NCI-H2171 treated with DMSO at 0.1 percent for 48 hours (cell line): ENCODE measurements around the gene KAZN.

ENCODE experiments used
- DNase-seq: peaks from one replicate; lab custom pipeline; 2025; lab: John Stamatoyannopoulos, UW

Gene KAZN

DNA sequence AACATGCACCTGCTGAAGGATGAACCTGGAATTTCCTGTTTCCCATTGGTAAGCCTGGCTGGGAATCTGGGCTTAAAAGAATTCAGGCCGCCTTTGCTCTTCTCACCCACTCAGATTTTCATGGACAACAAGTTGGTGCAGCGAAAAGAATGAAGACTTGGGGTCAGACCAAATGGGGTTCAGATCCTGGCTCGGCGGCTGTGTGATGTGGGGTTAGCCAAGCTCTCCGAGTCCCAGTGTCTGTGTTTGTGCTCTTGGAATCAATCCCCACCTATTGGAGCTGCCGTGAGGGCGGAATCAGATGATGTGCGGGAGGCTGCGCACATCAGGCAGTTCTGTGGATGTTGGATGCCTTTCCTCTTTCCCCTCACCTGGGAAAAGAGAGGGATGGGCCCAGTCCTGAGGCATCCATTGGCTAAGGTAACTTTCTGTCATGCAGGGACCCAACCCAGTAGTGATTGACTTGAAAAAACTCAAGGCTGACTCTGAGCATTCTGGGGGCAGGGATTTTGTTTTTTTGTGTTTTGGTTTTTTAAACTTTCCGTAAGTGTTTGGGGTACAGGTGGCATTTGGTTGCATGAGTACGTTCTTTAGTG, 228.3 kb downstream of the KAZN start:
- DNase-seq: no peak

DNA sequence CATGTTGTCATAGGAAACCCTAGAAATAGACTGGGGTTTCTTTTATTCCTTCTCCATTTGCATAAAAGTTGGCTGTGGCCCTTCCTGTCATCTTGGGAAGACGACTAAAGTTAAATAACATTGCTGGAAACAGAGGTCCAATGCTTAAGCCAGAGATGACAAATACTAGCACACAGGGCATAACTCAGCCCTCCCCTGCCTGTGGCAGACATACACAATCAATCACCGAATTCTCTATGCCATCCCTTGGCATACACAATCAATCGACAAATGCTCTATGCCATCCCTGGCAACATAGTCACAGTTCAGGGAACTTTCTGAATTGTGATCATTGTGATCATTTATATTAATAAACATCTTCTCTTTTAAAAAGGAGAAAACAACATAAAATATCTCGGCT, 229.4 kb downstream of the KAZN start:
- no peak for DNase-seq

GRCh38 chr1:14828665-14829064, 230.2 kb downstream of the KAZN start:
- DNase-seq: no peak

GRCh38 chr1:14835725-14836124, 237.2 kb downstream of the KAZN start:
- no peak for DNase-seq

GRCh38 chr1:14836426-14837140, 238.1 kb downstream of the KAZN start:
- no peak for DNase-seq

DNA sequence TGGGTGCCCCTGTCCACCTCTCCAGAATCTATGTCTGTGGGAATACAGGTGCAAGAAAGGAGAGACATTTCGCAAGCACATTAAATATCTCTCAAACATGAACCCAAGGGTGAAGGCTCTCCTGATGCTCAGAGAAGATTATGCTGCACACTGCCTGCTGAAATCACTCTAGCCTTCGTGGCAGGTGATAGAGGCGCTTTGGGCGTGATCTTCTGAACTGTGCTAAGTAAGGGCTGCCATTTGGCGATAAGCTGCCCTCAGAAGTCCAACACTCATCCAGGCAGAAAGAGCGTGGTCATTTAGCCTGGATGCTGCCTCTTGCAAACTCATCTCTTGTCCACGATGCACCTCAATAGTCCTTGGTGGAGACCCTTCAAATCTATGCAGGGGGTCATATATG, 241.9 kb downstream of the KAZN start:
- no peak for DNase-seq

DNA sequence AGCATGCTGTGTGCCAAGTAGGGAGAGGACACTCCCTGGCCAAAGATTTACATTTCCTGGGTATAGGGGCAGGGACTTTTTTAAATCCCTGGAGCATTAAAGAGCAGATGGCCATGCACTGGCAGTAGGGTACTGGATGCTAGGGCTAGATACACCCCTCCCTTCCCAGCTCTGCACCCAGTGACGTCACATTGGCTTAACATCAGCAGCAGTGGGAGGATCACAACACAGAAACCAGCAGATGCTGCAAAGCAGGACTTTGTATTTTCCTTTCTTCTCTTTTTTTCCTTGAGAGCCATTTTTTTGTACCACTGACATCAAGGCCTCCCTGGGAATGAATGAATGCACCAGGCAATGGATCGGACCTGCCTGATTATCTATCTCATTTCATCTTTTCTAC, 243.0 kb downstream of the KAZN start:
- DNase-seq: peak; percentile 9

DNA sequence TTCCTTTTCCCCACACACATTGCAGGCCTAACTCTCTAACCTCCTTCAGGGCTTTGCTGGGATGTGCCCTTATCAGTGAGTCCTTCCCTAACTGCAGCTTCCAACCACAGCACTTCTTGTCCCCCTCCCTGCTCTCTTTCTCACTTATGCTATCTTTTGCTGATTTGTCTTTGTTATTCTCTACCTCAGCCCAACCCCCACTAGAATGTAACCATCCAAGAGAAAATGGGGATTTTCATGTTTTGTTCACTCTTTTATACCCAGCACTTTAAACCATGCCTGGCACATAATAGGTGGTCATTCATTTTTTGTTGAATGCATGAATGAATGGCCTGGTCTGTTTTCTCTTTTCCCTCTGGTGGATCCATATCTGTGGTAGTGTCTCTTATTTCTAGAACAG, 243.5 kb downstream of the KAZN start:
- no peak for DNase-seq

GRCh38 chr1:14842361-14842760, 243.9 kb downstream of the KAZN start:
- no peak for DNase-seq

GRCh38 chr1:14842891-14843290, 244.4 kb downstream of the KAZN start:
- no peak for DNase-seq

DNA sequence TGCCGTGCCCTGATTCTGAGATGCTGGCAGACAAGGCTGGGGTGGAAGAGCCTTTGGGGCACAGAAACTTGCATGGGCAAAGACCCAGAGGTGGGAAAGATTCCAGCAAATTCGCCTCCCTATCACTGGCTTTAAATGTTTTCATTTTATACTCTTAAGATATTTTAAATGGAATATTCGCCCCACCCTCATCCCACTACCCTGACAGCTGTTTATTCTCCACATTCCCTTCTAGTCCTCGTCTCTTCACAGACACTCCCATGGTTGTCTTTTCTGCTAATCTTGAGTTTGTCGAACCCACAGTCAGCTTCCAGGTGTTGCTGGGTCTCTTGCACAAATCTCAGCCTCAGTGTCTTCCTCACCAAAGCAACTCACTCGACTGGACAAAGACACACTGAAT, 245.0 kb downstream of the KAZN start:
- no peak for DNase-seq

DNA sequence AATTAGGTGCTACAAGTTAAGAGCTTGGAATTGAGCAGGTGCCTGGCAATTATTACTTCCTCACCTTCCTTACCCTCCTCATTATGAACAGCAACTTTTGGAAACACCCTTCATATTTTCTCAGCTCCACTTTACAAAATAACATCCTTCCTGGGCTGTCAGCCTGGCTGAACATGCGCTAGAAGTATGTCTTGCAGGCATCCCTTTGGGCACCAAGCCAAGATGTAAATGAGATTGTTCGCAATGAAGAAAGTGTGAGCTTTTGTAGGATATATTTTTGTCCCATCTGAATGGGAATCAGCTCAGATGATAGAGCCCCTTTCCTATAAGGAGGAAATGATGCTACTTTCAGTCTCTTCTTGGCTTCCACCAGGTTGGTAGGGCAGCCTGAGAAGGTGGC, 245.9 kb downstream of the KAZN start:
- DNase-seq: no peak

DNA sequence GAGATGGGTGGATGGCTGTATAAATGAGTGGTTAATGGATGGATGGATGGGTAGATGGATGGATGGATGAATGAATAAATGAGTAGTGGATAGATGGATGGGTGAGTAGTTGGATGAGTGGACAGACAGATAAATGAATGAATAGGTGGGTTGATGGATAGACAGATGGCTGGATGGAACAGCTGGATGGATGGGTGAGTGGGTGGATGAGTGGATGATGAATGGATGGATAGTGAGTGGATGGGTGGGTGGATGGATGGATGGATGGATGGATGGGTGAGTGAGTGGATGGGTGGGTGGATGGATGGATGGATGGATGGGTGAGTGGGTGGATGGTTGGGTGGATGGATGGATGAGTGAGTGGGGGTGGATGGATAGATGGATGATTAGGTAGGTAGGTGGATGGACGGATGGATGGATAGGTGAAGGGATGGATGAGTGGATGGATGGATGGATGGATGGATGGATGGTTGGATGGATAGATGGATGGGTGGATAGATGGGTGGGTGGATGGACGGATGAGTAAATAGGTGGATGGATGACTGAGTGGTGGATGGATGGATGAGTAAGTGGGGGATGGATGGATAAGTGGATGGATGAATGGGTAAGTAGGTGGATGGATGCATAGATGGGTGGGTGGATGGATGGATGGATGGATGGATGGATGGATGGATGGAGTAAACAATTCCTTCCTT, 246.6 kb downstream of the KAZN start:
- no peak for DNase-seq

DNA sequence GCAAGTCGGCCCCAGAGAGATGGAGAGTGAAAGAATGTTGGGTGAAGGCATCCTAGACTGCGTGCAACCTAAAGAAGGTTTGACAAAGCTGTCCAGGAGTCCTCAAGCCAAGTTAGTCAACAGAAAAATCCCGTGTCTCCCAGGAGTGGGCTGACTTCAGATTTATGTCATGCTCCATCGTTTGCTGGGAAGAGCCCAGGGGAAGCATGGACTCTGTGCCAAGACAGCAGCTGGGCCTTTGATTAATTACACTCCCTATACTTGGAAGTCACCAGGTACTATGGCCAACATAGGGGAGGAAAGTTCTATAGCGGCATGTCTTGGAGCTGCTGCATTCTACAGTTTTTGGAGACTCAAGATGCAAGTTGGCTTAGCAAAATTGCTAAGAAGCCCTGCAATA, 247.4 kb downstream of the KAZN start:
- no peak for DNase-seq

DNA sequence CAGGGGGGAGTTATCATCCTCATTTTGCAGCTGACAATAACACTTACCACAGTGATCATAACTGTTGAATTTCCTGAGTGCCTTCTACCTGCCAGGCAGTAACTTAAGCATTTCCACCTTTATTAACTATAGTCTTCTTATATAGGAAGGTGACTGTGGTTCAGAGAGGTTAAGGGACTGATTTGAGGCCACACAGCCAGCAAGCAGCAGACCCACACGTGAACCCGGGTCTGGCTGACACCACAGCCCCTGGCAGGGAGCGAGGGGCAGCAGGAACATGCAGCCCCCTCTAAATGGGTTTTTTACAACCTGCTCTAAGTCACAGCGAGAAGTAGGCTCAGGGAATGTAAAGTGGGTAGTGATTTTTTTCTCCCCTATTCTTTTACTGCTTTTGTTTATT, 248.2 kb downstream of the KAZN start:
- DNase-seq: no peak

GRCh38 chr1:14848203-14848602, 249.7 kb downstream of the KAZN start:
- no peak for DNase-seq

GRCh38 chr1:14848625-14849024, 250.1 kb downstream of the KAZN start:
- no peak for DNase-seq

DNA sequence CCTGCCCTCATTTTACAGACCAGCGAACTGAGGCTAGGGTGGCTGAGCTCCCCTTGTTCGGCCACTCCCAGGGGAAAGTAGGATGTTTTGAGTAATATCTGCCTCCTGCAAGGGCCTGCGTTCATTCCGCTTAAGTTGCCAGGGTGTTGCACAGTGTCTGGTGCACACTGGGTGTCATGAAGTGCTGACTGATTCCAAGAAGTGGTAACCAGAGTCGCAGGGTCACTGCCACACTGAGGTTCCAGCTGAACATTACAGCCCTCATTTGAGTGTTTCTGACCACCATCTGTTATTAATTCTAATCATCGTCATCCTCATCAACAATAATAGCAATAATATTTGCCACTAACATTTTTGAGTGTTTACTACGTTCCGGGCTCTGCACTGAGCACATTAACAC, 250.6 kb downstream of the KAZN start:
- no peak for DNase-seq

GRCh38 chr1:14850563-14850962, 252.1 kb downstream of the KAZN start:
- DNase-seq: no peak

DNA sequence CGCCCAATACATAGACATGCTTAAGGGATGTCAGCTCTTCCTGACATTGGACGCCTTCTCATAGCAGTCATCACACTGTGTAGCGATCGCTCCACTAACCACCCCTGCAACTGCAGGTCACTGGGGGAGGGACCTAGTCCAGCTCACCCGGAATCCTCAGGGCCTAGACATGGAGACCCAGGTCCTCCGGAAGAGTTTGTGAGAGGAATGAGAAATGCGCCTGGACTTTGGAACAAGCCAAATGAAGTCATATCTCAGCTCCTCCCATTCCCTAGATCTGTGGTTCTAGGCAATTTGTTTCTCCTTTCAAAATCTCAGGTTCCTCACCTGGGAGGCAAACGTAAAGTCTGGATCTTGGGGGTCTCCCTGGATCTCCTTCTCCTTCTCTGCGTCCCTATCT, 253.3 kb downstream of the KAZN start:
- DNase-seq: no peak

GRCh38 chr1:14852291-14852690, 253.8 kb downstream of the KAZN start:
- DNase-seq: no peak

DNA sequence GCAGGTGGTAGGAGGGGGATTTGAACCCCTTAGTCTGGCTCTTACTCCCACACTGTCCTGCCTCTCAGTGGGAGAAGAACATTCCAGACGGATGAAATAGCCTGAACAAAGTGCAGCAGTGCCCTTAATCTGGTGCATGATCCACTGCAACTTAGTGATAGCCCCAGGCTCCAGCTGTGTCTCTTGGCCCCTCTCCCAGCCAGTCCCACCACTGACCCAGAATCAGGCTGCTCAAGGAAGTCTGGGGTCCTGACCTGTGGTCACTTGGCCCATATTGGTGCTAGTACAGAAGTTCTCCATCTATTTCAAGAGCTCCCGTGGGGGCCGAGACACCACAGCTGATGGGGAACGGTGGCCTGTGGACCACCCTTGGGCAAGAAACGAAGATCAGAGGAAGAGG, 255.0 kb downstream of the KAZN start:
- no peak for DNase-seq

- no peak for DNase-seq
These were observed 256.8 kb downstream of the KAZN start for GRCh38 chr1:14855268-14855667.

- no peak for DNase-seq
These were observed 257.3 kb downstream of the KAZN start for GRCh38 chr1:14855801-14856200.
